Muscle of leg (tissue), 11 donors: ENCODE data around the gene DNER. TPM values are rescaled to one million over a fixed set of nuclear protein-coding genes. Genes with fewer than 3 reads are reported as not detected.
"Not testable (repeated sequence)": the region's sequence is repeated elsewhere in the genome, so short reads cannot be mapped to it uniquely, and the experiment has no call there.

Experiments used
- DNase-seq: peaks from one replicate; pipeline ENCODE4 v3.0.0; 2013
- H3K27ac ChIP-seq: one replicate; pipeline ENCODE4 v1.5.1; 2013; ENCODE audit warnings: mild to moderate bottlenecking, low read length, control low read depth
- H3K27me3 ChIP-seq: one replicate; pipeline ENCODE4 v1.6.1; 2013; ENCODE audit warnings: low read length; ENCODE audit not compliant: control insufficient read depth, insufficient read depth
- H3K36me3 ChIP-seq: one replicate; pipeline ENCODE4 v1.6.1; 2013; ENCODE audit warnings: low read length; ENCODE audit not compliant: control insufficient read depth, insufficient read depth
- H3K4me1 ChIP-seq: one replicate; pipeline ENCODE4 v1.6.1; 2013; ENCODE audit warnings: low read length; ENCODE audit not compliant: control insufficient read depth, insufficient read depth
- H3K4me3 ChIP-seq: one replicate; pipeline ENCODE4 v1.5.1; 2013; ENCODE audit warnings: low read length, control low read depth
- H3K9me3 ChIP-seq: replicated peaks from 2 replicates; pipeline ENCODE4 v1.6.1; 2013; ENCODE audit warnings: low read depth, low read length; ENCODE audit not compliant: control insufficient read depth
- WGBS: methylation state at CpG from one replicate; pipeline ENCODE4 v1.1.5; 2013; ENCODE audit warnings: missing lambda C conversion rate; ENCODE audit not compliant: insufficient coverage; 5-methylcytosine and 5-hydroxymethylcytosine counted together
- polyA plus RNA-seq, 8 donors: library from polyadenylated mRNA; unstranded; fragments of 120-200 nt; gene quantifications; one replicate each; pipeline versions ENCODE4 v1.2.1 to v1.2.3, GENCODE V29; 2013; ENCODE audit warnings: inconsistent platforms in 1 of 8, low replicate concordance in 1 of 8; ENCODE audit not compliant: insufficient read length in 8 of 8, insufficient read depth in 1 of 8
- total RNA-seq: library from RNA; stranded (reverse); fragments of 120-200 nt; gene quantifications from one replicate; pipeline ENCODE4 v1.2.4, GENCODE V29; 2013

Gene DNER
- total and polyA plus RNA-seq, 9 donors, result 0.57 to 3.2 (median 1.8) TPM

DNA sequence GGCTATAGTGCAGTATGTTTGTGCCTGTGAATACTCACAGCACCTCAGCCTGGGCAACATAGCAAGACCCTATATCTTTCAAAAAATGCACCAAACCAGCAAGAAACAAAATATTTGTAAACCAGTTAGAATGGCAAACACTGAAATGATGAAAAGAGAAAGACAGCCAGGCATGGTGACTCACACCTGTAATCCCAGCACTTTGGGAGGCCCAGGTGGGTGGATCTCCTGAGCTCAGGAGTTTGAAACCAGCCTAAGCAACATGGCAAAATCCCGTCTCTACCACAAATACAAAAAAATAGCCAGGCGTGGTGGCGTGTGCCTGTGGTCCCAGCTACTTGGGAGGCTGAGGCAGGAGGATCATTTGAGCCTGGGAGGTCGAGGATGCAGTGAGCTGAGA, 375.2 kb downstream of the DNER start:
- no CpG with 5 or more reads among the region's 4 CpGs for WGBS
- DNase-seq, result not testable (repeated sequence)

DNA sequence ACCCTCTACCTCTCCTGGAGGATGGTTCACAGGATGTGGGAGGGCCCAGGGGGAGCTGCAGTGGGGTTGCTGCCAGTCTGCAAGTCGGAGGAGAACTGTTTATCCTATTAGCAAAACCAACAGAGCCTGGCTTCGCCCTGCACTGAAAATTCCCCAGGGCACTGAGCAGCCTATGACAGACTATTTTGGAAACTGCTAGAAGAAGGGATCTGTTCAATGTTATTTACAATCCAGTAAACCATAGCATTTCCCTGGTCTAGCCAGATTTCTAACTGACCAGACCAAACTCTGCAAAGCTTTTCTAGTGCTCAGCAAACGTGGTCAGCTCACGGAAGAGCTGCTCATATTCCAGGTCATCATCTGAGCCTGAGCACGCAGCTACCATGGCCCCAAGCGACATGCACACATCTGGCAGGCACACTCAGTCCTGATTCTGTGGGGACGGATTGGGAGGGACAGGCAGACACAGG, 378.4 kb downstream of the DNER start:
- Histone ChIP-seq H3K4me3 (no peak overlapping the region), H3K36me3 (no peaks in the 10 kb centered on the region), H3K9me3 (no peaks in the 10 kb centered on the region), H3K27ac (no peak overlapping the region), H3K4me1 (no peaks in the 10 kb centered on the region), H3K27me3 (no peaks in the 10 kb centered on the region)
- DNase-seq, result peak; percentile 7
- 32% methylated on average over 5 of the region's 7 CpGs for WGBS

More for the DNA sequence above, 375.2 kb downstream of the DNER start:
- not testable (repeated sequence) for H3K27me3 ChIP-seq, H3K36me3 ChIP-seq, H3K9me3 ChIP-seq, H3K4me1 ChIP-seq, H3K27ac ChIP-seq, H3K4me3 ChIP-seq

DNA sequence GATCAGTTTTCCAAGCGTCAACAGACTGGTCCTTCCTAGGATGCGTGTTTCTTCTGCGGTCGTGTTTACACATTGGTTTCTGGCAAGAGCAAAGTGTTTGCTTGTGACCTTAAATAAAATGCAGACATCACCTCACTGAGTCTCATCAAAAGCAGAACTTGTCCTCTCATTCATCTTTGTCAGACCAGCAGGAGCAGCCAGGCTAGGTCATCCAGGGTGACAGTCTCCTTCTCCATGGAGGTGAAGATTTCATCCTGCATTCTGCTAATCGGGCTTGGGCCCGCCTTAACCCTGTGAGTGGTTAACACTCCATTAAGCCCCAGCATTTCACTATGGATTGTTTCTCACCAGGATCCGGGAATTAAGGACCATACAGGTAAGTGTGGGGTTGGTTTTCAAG, 379.0 kb downstream of the DNER start:
- Histone ChIP-seq H3K36me3 (no peaks in the 10 kb centered on the region), H3K27me3 (no peaks in the 10 kb centered on the region), H3K9me3 (no peaks in the 10 kb centered on the region), H3K4me3 (no peak overlapping the region), H3K27ac (no peak overlapping the region), H3K4me1 (no peaks in the 10 kb centered on the region)
- peak; percentile 18 for DNase-seq
- WGBS, result no CpG with 5 or more reads among the region's 7 CpGs

DNA sequence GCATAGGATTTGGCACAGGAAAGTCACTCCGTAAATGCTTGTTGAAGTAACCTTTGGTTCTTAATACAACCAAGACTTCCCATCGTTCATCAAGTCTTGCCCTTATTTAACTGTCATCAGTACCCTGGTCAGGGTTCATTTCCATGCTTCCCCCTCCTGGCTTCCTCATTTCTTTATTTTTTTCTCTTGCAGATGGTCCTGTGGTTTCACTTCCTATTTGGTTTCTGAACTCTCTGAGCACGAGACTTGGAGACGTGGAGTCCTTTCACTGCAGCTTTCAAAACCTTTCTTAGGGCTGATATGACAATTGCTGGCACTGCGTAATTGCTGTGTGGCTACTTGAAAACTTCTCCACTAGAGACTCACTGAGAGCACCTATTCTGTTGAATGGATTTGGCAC, 383.4 kb downstream of the DNER start:
- Histone ChIP-seq H3K4me3 (no peak overlapping the region), H3K4me1 (no peaks in the 10 kb centered on the region), H3K36me3 (no peaks in the 10 kb centered on the region), H3K27me3 (no peaks in the 10 kb centered on the region), H3K9me3 (no peaks in the 10 kb centered on the region), H3K27ac (peak overlapping the region; percentile 42)
- 60% methylated on average over 4 of the region's 5 CpGs for WGBS
- peak; percentile 82 for DNase-seq

DNA sequence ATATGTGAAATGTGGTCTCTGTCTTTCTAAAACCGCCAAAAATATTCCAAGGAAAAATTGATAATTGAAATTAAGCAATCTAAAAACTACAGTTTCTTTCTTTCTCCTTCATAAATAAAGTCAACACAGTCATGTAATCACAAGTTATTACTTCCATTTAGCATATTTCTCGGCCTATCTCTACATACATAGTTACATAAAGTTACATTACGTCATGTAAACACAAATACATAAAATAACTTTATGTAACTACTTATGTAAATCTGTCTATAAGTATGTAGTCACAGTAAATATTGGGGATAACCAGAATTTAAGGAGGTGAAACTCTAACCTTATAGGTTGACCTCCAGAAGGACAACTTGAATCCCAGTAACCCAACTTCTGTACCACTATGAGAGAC, 394.8 kb downstream of the DNER start:
- Histone ChIP-seq H3K9me3 (no peaks in the 10 kb centered on the region), H3K4me3 (no peak overlapping the region), H3K36me3 (no peaks in the 10 kb centered on the region), H3K27me3 (no peaks in the 10 kb centered on the region), H3K27ac (no peak overlapping the region), H3K4me1 (no peaks in the 10 kb centered on the region)
- no CpG with 5 or more reads among the region's 3 CpGs for WGBS
- no peak for DNase-seq

DNA sequence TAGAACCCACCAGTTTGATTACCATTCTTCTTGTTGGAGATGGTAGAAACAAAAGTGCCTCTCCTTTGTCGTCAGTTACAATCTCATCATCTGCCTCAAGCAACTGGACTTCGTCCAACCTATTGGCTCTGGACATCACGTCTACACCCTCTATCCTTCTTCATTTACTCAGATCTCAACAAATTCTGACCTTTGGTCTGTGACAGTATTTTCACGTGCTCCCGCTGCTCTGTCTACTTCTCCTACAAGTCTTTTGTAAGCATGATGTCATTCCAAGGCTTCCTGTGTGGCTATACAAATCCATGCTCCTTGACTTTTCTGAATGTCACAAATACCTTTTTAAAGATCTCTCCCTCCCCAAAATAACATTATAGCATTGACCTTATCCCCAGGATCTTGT, 400.2 kb downstream of the DNER start:
- 79% methylated on average over 5 of the region's 5 CpGs for WGBS
- Histone ChIP-seq H3K9me3 (no peaks in the 10 kb centered on the region), H3K4me1 (no peaks in the 10 kb centered on the region), H3K4me3 (no peak overlapping the region), H3K27ac (peak overlapping the region; percentile 45), H3K36me3 (no peaks in the 10 kb centered on the region), H3K27me3 (no peaks in the 10 kb centered on the region)
- no peak for DNase-seq

DNA sequence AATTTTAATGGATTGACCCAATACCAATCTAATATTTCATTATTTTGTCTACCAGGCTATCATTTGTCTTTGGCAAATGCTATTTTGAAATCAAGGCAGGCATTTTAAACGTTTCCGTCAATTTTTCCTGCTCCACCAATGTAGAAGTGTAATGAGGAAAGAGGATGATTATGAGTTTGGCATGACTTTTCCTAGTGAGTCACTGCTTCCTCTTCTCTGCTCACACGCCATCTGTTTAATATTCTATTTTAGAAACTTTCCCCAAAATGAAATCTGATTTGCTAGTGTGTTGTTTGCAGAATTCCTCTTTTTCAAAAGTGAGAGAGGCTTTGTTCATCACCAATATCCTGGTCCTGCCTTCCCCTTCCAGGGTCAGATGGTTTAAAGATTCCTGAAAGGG, 400.8 kb downstream of the DNER start:
- no peaks in the 10 kb centered on the region for H3K9me3 ChIP-seq
- no peaks in the 10 kb centered on the region for H3K27me3 ChIP-seq
- no peaks in the 10 kb centered on the region for H3K4me1 ChIP-seq
- DNase-seq, result peak; percentile 89
- no peak overlapping the region for H3K4me3 ChIP-seq
- no CpG with 5 or more reads among the region's 3 CpGs for WGBS
- no peaks in the 10 kb centered on the region for H3K36me3 ChIP-seq
- H3K27ac ChIP-seq, result peak overlapping the region; percentile 45

Other genes with a start within 250 kb of the DNER start
- gene TRIP12, start 207.5 kb upstream of the DNER start, total RNA-seq, result 145 TPM
- 100 to 1,000 TPM in 7 of 8 donors, 10 to 100 TPM in 1; 95.2 to 172 (median 149) TPM for gene TRIP12, start 207.5 kb upstream of the DNER start, polyA plus RNA-seq
- 2.8 TPM for gene FBXO36, start 207.9 kb upstream of the DNER start, total RNA-seq
- gene FBXO36, start 207.9 kb upstream of the DNER start, polyA plus RNA-seq, result 1 to 10 TPM; 2.2 to 3.2 (median 2.5) TPM